ENCODE results near the gene CCDC9B.

- TF ChIP-seq POLR2A (IDR thresholded peaks at IDR 0.05) (no peak), CTCF (IDR thresholded peaks at IDR 0.05) (no peak)
Observed at GRCh38 chr15:40303576-40303975, 37.2 kb downstream of the CCDC9B start.

Data from body of pancreas (tissue), 4 donors.